ENCODE results near the gene SCLY.
"Not testable (repeated sequence)": the region's sequence is repeated elsewhere in the genome, so short reads cannot be mapped to it uniquely, and the experiment has no call there.

SCLY gene

GRCh38 chr2:238040918-238041317 lies 19.9 kb upstream of the SCLY start:
- DNase-seq, result no peak

DNA sequence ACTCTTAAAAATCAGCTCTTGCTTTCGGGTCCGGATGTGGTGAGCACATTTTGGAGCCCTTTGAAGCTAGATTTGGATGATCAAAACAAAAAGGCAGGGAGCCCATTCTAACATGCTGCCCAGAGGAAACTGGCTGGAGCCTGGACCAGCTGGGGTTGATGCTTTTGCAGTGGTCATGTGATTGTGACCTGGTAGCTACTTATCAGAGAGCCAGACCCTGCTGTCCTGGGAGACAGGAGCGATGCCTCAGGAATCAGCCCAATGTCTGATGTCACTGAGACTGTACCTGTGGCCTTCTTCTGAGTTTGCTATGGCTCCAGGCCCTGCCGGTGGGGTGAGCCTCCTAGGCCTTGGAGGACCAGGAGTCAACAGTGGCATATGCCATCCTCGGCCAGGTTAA lies 18.7 kb upstream of the SCLY start:
- no peak for DNase-seq

GRCh38 chr2:238042849-238043584 lies 17.8 kb upstream of the SCLY start:
- no peak for DNase-seq

DNA sequence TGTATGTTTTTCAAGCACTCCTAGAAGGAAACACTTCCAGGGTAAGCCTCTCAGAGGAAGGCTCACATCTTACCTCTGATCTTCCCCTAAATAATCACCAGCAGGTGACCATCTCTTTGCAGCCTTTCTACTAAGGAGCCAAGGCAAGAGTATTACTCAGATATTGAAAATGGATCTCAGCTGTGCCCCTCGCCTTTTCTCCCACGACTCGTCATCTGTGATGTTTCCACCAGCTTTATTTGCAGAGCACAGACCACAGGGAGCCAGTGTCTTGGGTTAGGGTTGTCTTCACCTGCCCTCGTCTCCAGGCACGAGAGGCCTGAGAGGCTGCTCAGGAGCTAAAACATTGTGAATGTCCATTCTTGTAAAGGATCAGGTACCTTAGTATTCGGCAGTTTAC lies 16.9 kb upstream of the SCLY start:
- DNase-seq, result no peak

DNA sequence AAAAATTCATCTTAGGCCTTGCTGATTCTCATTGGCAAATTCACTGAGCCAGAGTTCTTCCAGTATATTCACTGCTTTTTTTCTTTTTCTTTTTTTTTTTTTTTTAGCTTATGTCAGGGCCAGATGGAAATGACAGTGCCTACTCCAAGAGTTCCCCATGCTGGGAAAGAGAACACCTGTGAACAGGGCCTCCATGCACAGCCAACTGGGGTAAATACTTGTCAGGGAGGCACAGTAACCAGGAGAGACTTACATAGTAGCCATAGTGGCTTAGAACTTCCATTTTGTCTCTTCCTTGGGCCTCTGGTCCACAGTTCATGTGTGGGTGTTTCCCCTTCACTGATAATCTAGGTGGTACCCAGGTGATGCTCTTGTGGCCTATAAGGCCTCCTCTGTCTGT lies 15.2 kb upstream of the SCLY start:
- no peak for DNase-seq

DNA sequence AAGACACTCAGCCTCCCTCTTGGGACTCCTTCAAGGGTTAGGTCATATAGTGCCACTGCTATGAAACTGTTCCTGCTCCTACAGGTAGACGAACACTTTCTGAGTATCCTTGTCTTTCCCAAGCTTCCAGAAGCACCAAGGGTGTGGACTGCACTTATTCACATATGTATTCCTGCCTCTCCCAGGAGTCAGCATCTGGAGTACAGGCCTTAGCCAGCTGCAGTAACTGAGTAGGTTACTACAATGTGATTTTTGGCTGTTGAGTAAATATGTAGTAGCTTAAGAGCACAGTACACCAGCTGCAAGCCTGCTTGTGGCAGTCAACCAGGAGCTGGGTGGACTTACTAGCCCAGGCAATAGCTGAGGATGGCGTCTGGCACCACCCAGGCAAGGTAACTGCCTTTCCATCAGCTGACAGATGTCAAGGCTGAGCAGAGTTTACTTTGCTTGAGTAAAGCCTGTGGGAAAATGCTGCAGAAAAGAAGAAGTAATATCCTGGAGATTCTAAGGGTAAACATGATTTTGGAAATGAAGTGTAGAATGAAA lies 14.0 kb upstream of the SCLY start:
- DNase-seq, result no peak

GRCh38 chr2:238053191-238053776 lies 7.5 kb upstream of the SCLY start:
- DNase-seq, result no peak

GRCh38 chr2:238055841-238056240 lies 5.0 kb upstream of the SCLY start:
- no peak for DNase-seq

DNA sequence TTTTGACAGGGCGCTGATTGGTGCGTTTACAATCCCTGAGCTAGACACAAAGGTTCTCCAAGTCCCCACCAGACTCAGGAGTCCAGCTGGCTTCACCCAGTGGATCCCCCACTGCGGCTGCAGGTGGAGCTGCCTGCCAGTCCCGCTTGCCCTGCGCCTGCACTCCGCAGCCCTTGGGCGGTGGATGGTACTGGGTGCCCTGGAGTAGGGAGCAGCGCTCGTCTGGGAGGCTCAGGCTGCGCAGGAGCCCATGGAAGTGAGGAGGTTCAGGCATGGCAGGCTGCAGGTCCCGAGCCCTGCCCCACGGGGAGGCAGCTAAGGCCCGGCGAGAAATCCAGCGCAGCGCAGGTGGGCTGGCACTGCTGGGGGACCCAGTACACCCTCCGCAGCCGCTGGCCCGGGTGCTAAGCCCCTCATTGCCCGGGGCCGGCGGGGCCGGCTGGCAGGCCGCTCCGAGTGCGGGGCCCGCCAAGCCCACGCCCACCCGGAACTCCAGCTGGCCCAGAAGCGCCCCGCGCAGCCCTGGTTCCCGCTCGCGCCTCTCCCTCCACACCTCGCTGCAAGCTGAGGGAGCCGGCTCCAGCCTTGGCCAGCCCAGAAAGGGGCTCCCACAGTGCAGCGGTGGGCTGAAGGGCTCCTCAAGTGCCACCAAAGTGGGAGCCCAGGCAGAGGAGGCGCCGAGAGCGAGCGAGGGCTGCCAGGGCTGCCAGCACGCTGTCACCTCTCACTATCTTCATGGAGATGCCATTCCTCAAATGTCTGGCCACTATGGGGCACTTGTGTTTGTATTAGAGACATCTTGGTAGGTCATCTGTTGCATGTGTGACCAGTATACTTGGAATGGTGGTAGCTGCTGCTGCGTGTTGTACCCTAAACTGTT lies 2.9 kb upstream of the SCLY start:
- DNase-seq, result peak; percentile 2

DNA sequence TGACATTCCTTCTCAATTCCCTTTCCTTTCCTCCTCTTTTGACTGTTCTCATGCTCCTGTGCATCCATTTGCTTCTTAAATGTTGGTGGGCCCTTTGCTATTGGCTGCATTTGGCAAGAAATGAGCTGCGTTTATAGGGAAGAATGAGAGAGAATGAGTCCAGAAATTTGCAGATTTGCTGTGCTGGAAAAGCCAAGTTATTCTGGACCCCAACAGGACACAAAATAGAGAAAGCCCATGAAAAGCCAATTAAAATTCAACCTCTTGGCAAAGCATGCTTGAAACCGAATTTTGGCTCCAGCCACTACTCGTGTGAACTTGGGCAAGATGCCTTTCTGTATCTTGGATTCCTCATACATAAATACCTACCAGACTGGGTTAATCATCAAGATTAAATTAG lies 1.3 kb upstream of the SCLY start:
- DNase-seq, result no peak

GRCh38 chr2:238060096-238060541 lies 682 bp upstream of the SCLY start:
- peak; percentile 22 for DNase-seq

DNA sequence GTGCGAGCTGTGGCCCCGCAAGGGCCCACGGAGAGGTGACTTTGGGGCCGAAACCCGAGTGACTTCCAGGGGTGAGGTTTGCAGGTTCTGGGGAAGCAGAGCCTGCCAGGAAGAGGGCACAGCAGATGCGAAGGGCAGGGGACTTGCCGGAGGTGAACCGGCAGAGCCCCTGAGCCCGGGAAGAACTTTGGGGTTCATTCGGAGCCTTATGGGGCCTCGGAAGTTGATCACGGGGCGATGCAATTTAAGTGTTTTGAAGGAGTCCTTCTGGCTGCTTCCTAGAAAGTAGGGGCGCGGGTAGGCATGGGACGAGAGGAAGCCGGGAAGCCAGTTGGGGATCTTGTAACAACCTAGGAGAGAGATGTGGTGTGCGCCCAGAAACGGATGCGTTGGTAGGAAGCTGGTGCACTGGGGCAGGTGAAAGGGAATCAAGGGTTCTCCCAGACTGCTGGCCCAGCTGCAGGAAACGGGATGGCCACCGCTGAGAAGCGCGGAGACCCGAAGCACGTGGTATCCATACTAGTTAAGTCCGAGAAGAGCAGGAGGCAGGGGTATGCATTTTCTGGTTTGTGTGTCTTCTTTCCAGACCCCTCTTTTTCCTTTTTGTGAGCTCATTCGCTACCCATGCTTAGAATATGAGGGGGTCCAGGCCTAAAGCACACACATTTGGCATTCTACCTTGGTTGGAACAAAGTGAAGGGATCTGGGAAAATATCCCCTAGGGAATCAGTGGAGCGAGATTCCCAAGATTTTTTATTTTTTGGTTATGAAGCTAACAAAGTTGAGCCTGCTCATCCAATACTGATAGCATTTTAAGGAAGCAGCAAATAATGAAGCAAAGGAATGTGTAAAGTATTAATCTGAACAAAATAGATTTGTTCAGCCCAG lies 758 bp downstream of the SCLY start:
- peak; percentile 44 for DNase-seq

GRCh38 chr2:238063414-238064189 lies 2.8 kb downstream of the SCLY start:
- DNase-seq, result no peak

DNA sequence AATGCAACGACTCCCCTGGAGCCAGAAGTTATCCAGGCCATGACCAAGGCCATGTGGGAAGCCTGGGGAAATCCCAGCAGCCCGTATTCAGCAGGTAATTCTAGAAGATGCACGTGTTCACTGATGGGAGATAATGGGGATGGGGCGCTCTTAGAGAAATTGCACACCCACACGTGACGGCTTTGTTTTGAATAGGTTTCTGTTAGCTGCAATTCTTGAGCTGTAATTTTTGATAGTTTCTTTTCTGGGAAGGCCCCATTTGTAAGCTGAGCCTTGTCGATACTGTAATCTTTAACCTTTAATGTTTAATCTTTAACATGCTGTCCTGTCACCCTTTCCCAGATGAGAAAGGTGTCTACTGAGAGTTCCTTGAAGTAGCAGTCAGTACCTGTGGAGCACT lies 3.6 kb downstream of the SCLY start:
- no peak for DNase-seq

DNA sequence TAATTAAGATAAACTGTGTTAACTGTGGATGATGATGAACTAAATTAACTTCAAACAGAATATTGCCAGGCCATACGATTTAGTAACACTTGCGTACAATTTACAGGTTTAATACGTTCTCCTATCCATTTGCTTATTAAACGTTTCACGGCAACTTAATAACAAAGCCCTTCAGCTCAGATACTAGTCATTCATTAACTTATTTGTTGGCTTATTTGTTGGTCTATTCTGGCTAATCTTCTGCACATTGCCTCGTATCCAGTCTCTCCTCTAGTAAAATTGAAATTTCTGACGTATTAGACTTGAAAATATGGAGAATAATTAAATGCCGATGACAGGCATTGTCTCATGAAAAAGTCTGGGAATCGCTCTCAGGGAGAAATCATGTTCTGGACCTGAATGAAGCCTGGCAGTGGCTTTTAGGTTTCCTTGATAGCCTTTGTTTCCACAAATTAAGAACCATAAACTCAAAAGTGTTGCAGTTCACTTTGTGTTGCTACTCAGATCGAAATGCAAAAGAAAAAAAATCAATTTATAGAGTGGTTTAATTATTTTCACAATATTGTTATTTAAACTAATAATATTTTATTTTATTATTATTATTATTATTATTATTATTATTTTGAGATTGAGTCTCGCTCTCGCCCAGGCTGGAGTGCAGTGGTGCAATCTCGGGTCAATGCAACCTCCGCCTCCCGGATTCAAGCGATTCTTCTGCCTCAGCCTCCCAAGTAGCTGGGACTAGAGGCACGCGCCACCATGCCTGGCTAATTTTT lies 4.5 kb downstream of the SCLY start:
- DNase-seq, result no peak

- DNase-seq, result no peak
These were observed 5.4 kb downstream of the SCLY start for GRCh38 chr2:238066218-238066617.

GRCh38 chr2:238066718-238067117 lies 5.9 kb downstream of the SCLY start:
- DNase-seq, result not testable (repeated sequence)

DNA sequence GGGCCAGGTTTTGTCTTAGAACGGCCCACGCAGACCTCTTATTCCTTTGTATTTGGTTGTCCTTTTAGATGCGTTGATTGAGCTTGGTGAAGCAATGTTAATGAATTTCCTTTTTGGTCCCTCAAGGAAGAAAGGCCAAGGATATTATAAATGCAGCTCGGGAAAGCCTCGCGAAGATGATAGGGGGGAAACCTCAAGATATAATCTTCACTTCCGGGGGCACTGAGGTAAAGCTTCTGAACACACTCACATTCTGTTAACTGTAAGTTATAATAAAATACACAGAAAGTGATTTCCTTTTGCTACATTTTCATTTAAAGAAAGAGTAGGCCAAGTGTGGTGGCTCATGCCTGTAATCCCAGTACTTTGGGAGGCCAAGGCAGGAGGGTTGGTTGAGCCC lies 7.1 kb downstream of the SCLY start:
- no peak for DNase-seq

DNA sequence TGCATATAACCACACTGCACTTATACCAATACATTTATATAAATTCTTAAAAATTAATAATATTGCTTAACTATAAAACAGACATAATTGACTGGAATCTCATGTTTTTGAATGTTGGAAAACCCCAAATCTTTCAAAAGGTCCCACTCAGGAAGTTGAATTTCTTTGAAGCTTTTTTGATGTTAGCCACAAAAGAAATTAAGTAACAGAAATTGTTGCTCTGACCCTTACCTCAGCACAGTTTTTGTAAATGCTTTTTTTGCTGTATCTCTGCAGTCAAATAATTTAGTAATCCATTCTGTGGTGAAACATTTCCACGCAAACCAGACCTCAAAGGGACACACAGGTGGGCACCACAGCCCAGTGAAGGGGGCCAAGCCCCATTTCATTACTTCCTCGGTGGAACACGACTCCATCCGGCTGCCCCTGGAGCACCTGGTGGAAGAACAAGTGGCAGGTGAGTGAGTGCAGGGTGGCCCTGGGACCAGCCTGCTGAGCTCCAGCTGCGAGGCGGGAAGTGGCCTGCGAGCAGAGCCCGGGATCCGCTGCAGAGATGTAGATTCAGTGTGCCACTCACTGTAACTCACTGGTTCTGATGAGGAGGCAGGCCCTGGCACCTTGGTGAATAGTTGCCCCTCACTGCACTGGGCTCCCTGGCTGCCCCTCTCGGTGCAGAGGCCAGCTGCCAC lies 8.4 kb downstream of the SCLY start:
- no peak for DNase-seq

DNA sequence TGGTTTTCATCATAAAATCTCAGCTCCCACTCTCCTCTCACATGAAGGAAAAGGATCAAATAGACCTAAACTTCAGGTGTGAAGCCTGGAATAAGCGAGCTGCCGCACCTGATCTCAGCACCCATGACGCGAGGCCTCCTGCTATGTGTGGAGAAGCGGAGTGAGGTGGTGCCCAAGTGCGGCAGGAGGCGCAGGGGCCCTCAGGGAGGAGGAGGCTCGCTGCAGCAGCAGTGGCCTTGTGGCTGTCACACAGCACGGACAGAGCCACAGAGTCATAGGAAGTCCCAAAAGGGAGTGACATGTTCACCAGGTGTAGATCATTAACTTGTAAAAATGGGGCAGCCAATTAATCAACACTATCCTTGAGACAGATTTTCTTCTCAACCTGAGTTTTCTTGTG lies 9.1 kb downstream of the SCLY start:
- DNase-seq, result no peak
